WTC11 (cell line): Measurements from ENCODE around the gene CPVL. TPM values are rescaled to one million over a fixed set of nuclear protein-coding genes. Genes with fewer than 3 reads are reported as not detected.
A peak's percentile ranks its signal among the peaks of the same experiment; 100 is the strongest.

ENCODE experiments used
- ATAC-seq: fragments of 200-7000 bp; cut with Tn5 transposase; 2 replicates; pipeline ENCODE4 v1.10.0; 2021; ENCODE audit warnings: mild to moderate bottlenecking, moderate library complexity
- CTCF ChIA-PET: fragments of 300-600 bp; sonication (Branson Sonifier 250); formaldehyde crosslinking; loops from one replicate; lab custom pipeline; 2021; ENCODE audit warnings: antibody characterized with exemption; lab: Charles Lee
- POLR2A ChIA-PET: fragments of 350-600 bp; sonication (Branson Sonifier 250); formaldehyde crosslinking; loops from one replicate; lab custom pipeline; 2021; ENCODE audit warnings: antibody characterized with exemption; lab: Charles Lee
- DNase-seq: peaks from one replicate; pipeline ENCODE4 v3.0.0; 2021; ENCODE audit warnings: low spot score
- H3K27ac Mint-ChIP-seq: 2 replicates; pipeline ENCODE4 v1.8.0; 2021; ENCODE audit warnings: mixed read lengths
- H3K27me3 Mint-ChIP-seq: 2 replicates; pipeline ENCODE4 v1.8.0; 2021; ENCODE audit warnings: low read depth, mild to moderate bottlenecking, moderate library complexity, mixed read lengths
- H3K36me3 Mint-ChIP-seq: 2 replicates; pipeline ENCODE4 v1.8.0; 2021; ENCODE audit warnings: mixed read lengths
- H3K4me1 Mint-ChIP-seq: 2 replicates; pipeline ENCODE4 v1.8.0; 2022; ENCODE audit warnings: mixed read lengths
- H3K4me3 Mint-ChIP-seq: 2 replicates; pipeline ENCODE4 v1.8.0; 2021; ENCODE audit warnings: mild to moderate bottlenecking, moderate library complexity, mixed read lengths
- H3K9me3 Mint-ChIP-seq: 2 replicates; pipeline ENCODE4 v1.8.0; 2021; ENCODE audit warnings: mixed read lengths
- CDX4 ChIP-seq: fragments of 250-450 bp; sonication (Bioruptor Pico); IDR thresholded peaks from 2 replicates; pipeline ENCODE4 v1.9.0; 2021; ENCODE audit warnings: moderate library complexity, mild to moderate bottlenecking, inconsistent platforms, borderline replicate concordance
- ESRRA ChIP-seq: sonication (generic); formaldehyde crosslinking; IDR thresholded peaks from 2 replicates; pipeline ENCODE4 v1.8.1; 2022; ENCODE audit warnings: mild to moderate bottlenecking, missing genetic modification reagents, borderline replicate concordance
- FOXJ3 ChIP-seq: sonication (generic); formaldehyde crosslinking; IDR thresholded peaks from 2 replicates; pipeline ENCODE4 v1.9.0; 2021; ENCODE audit warnings: missing genetic modification reagents, mild to moderate bottlenecking, borderline replicate concordance
- GRHL2 ChIP-seq: fragments of 250-450 bp; sonication (Bioruptor Pico); IDR thresholded peaks from 2 replicates; pipeline ENCODE4 v1.8.0; 2022; ENCODE audit warnings: mild to moderate bottlenecking, moderate library complexity; ENCODE audit not compliant: insufficient replicate concordance, severe bottlenecking
- MXD4 ChIP-seq: fragments of 250-450 bp; sonication (Bioruptor Pico); IDR thresholded peaks from 2 replicates; pipeline ENCODE4 v1.8.0; 2021; ENCODE audit warnings: mild to moderate bottlenecking, moderate library complexity, borderline replicate concordance
- NFATC4 ChIP-seq: fragments of 250-450 bp; sonication (Bioruptor Pico); IDR thresholded peaks from 2 replicates; pipeline ENCODE4 v1.9.0; 2021; ENCODE audit warnings: mild to moderate bottlenecking
- NR1H2 ChIP-seq: sonication (generic); formaldehyde crosslinking; IDR thresholded peaks from 2 replicates; pipeline ENCODE4 v1.9.0; 2021; ENCODE audit warnings: mild to moderate bottlenecking, moderate library complexity, missing genetic modification reagents
- PRDM15 ChIP-seq: sonication (generic); formaldehyde crosslinking; IDR thresholded peaks from 2 replicates; pipeline ENCODE4 v1.8.0; 2022; ENCODE audit warnings: missing genetic modification reagents
- PRRX2 ChIP-seq: fragments of 250-450 bp; sonication (Bioruptor Pico); IDR thresholded peaks from 2 replicates; pipeline ENCODE4 v1.8.0; 2021; ENCODE audit warnings: mild to moderate bottlenecking
- TCF7 ChIP-seq: sonication (generic); formaldehyde crosslinking; IDR thresholded peaks from 2 replicates; pipeline ENCODE4 v1.8.0; 2022; ENCODE audit warnings: mild to moderate bottlenecking, low read depth, missing genetic modification reagents, moderate library complexity
- TP53 ChIP-seq: sonication (generic); formaldehyde crosslinking; IDR thresholded peaks from 2 replicates; pipeline ENCODE4 v1.8.1; 2023; ENCODE audit warnings: mild to moderate bottlenecking, missing genetic modification reagents
- ZNF263 ChIP-seq: sonication (generic); formaldehyde crosslinking; IDR thresholded peaks from 2 replicates; pipeline ENCODE4 v1.8.1; 2022; ENCODE audit warnings: low read depth, mild to moderate bottlenecking, moderate library complexity, missing genetic modification reagents
- ZNF317 ChIP-seq: sonication (generic); formaldehyde crosslinking; IDR thresholded peaks from 2 replicates; pipeline ENCODE4 v1.8.1; 2023; ENCODE audit warnings: low read depth, mild to moderate bottlenecking, moderate library complexity, missing genetic modification reagents, borderline replicate concordance
- ZNF416 ChIP-seq: fragments of 250-450 bp; sonication (Bioruptor Pico); IDR thresholded peaks from 2 replicates; pipeline ENCODE4 v1.9.0; 2021; ENCODE audit warnings: mild to moderate bottlenecking, inconsistent platforms
- total RNA-seq: library from RNA; stranded (reverse); gene quantifications from 3 replicates; pipeline ENCODE4 v1.2.3, GENCODE V29; 2021
- TF ChIP-seq, protein P1 (sequence below): sonication (generic); formaldehyde crosslinking; IDR thresholded peaks from 2 replicates; pipeline ENCODE4 v1.8.1; 2022; ENCODE audit warnings: missing genetic modification reagents, borderline replicate concordance
- TF ChIP-seq, protein P2 (sequence below): sonication (generic); formaldehyde crosslinking; conservative IDR thresholded peaks from 2 replicates; pipeline ENCODE4 v1.8.1; 2023; ENCODE audit warnings: mild to moderate bottlenecking, low read depth, missing genetic modification reagents, moderate library complexity
- TF ChIP-seq, protein P3 (sequence below): sonication (generic); formaldehyde crosslinking; IDR thresholded peaks from 2 replicates; pipeline ENCODE4 v1.8.0; 2022; ENCODE audit warnings: mild to moderate bottlenecking, missing genetic modification reagents
- TF ChIP-seq, protein P4 (sequence below): sonication (generic); formaldehyde crosslinking; IDR thresholded peaks from 2 replicates; pipeline ENCODE4 v1.8.1; 2023; ENCODE audit warnings: mild to moderate bottlenecking, missing genetic modification reagents
- TF ChIP-seq, protein P5 (sequence below): fragments of 250-450 bp; sonication (Bioruptor Pico); conservative IDR thresholded peaks from 2 replicates; pipeline ENCODE4 v1.9.0; 2021; ENCODE audit warnings: mild to moderate bottlenecking

CPVL gene
- total RNA-seq, 1 experiment from 2014 or later: 34.2 TPM

GRCh38 chr7:28955718-28956607 is 190.4 kb downstream of the CPVL start (continued):
- TF ChIP-seq, protein P1, sequence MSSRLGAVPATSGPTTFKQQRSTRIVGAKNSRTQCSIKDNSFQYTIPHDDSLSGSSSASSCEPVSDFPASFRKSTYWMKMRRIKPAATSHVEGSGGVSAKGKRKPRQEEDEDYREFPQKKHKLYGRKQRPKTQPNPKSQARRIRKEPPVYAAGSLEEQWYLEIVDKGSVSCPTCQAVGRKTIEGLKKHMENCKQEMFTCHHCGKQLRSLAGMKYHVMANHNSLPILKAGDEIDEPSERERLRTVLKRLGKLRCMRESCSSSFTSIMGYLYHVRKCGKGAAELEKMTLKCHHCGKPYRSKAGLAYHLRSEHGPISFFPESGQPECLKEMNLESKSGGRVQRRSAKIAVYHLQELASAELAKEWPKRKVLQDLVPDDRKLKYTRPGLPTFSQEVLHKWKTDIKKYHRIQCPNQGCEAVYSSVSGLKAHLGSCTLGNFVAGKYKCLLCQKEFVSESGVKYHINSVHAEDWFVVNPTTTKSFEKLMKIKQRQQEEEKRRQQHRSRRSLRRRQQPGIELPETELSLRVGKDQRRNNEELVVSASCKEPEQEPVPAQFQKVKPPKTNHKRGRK (CRISPR knock-in tag): no peak
- no peak for TF ChIP-seq NR1H2 (CRISPR knock-in tag)
- no peak for TF ChIP-seq TCF7 (CRISPR knock-in tag)
- no peak for TF ChIP-seq ZNF317 (CRISPR knock-in tag)
- TF ChIP-seq, protein P2, sequence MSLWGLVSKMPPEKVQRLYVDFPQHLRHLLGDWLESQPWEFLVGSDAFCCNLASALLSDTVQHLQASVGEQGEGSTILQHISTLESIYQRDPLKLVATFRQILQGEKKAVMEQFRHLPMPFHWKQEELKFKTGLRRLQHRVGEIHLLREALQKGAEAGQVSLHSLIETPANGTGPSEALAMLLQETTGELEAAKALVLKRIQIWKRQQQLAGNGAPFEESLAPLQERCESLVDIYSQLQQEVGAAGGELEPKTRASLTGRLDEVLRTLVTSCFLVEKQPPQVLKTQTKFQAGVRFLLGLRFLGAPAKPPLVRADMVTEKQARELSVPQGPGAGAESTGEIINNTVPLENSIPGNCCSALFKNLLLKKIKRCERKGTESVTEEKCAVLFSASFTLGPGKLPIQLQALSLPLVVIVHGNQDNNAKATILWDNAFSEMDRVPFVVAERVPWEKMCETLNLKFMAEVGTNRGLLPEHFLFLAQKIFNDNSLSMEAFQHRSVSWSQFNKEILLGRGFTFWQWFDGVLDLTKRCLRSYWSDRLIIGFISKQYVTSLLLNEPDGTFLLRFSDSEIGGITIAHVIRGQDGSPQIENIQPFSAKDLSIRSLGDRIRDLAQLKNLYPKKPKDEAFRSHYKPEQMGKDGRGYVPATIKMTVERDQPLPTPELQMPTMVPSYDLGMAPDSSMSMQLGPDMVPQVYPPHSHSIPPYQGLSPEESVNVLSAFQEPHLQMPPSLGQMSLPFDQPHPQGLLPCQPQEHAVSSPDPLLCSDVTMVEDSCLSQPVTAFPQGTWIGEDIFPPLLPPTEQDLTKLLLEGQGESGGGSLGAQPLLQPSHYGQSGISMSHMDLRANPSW (CRISPR knock-in tag): 0 out of 2 replicates have a peak, but pooled peaks have one; percentile 46
- TF ChIP-seq PRDM15 (CRISPR knock-in tag): no peak
- TF ChIP-seq, protein P3, sequence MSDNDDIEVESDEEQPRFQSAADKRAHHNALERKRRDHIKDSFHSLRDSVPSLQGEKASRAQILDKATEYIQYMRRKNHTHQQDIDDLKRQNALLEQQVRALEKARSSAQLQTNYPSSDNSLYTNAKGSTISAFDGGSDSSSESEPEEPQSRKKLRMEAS (CRISPR knock-in tag): peak; percentile 95
- TF ChIP-seq CDX4 (CRISPR knock-in tag): no peak
- TF ChIP-seq GRHL2 (CRISPR knock-in tag): no peak
- TF ChIP-seq, protein P4, sequence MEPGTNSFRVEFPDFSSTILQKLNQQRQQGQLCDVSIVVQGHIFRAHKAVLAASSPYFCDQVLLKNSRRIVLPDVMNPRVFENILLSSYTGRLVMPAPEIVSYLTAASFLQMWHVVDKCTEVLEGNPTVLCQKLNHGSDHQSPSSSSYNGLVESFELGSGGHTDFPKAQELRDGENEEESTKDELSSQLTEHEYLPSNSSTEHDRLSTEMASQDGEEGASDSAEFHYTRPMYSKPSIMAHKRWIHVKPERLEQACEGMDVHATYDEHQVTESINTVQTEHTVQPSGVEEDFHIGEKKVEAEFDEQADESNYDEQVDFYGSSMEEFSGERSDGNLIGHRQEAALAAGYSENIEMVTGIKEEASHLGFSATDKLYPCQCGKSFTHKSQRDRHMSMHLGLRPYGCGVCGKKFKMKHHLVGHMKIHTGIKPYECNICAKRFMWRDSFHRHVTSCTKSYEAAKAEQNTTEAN (CRISPR knock-in tag): peak; percentile 30; the same call in 1 of the 2 replicates
- TF ChIP-seq TP53: peak; percentile 85

DNA sequence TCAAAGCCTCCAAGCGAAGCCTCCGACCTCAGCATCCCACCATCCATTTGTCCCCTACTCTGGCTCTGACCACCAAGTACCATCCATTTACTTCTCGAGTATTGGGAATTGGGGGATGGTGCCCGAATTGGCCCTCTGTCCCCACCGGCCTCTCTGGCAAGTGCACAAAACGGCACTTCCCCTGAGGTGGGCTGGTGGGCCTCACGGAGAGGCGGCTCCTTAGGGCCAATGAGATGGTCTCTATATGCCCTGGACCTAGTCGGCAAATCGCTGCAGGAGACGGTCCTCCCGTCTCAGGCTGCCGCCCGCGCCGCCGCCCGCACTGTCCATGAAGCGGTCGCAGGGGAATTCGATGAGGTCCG is 191.0 kb downstream of the CPVL start:
- CTCF ChIA-PET: interaction anchor here (0.6 to 8.8 kb wide), 17 partner anchors 11 to 654 kb away, joined by 3 to 407 read pairs (median 24); no protein-coding TSS in a partner anchor
- H3K27me3 Mint-ChIP-seq: peaks cover 51% of the 10 kb centered on the region
- ATAC-seq (no peak), DNase-seq (no peak)
- no peaks in the 10 kb centered on the region for H3K9me3 Mint-ChIP-seq
- H3K4me3 Mint-ChIP-seq: peak overlapping the region; percentile 59
- peaks cover 45% of the 10 kb centered on the region for H3K4me1 Mint-ChIP-seq
- H3K36me3 Mint-ChIP-seq: no peaks in the 10 kb centered on the region
- no peak overlapping the region for H3K27ac Mint-ChIP-seq
- POLR2A ChIA-PET: no interaction called here
- TF ChIP-seq ESRRA: no peak
- no peak for TF ChIP-seq ZNF263 (CRISPR knock-in tag)
- no peak for TF ChIP-seq NFATC4 (CRISPR knock-in tag)
- TF ChIP-seq, protein P5, sequence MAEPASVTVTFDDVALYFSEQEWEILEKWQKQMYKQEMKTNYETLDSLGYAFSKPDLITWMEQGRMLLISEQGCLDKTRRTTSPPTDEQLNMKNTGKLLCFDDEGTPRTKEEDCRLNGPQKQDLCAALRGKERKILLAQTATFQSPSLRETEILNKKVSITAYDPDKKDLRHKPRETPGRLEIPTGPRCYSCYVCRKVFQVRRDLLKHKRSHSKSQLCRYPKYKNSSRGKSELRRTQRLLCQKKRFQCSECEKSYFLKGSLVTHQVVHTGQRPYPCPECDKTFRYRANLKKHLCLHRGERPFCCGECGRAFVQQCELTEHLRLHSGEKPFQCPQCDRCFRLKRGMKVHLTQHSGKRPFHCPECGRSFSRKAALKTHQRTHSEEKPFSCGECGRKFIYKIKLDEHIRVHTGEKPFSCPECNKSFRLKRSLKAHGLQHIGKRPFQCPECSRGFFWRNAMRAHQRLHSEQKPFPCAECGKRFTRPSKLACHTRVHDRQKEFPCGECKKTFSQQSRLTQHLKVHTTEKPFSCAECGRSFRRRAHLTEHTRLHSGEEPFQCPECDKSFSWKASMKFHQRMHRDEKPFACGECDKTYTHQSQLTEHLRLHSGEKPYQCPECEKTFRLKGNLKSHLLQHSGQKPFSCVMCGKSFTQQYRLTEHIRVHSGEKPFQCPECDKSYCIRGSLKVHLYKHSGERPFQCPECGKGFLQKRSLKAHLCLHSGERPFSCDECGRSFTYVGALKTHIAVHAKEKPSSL (CRISPR knock-in tag): no peak
- TF ChIP-seq, protein P1 (CRISPR knock-in tag): no peak
- no peak for TF ChIP-seq PRRX2 (CRISPR knock-in tag)
- no peak for TF ChIP-seq GRHL2 (CRISPR knock-in tag)
- TF ChIP-seq ZNF416 (CRISPR knock-in tag): no peak
- no peak for TF ChIP-seq FOXJ3 (CRISPR knock-in tag)
- no peak for TF ChIP-seq MXD4
